Smooth muscle cell (in vitro differentiated cells): ENCODE results near the gene ATAD3B. TPM values are rescaled to one million over a fixed set of nuclear protein-coding genes. Genes with fewer than 3 reads are reported as not detected.

Experiments used
- DNase-seq: peaks from one replicate; lab custom pipeline; 2025; ENCODE audit not compliant: unreplicated experiment; lab: John Stamatoyannopoulos, UW
- H2AFZ ChIP-seq: fragments of 200-600 bp; sonication (generic); 2 replicates; pipeline ENCODE4 v1.6.0; 2016; ENCODE audit warnings: antibody characterized with exemption, low read depth, mild to moderate bottlenecking
- H3F3A ChIP-seq: fragments of 200-600 bp; sonication (generic); 2 replicates; pipeline ENCODE4 v1.6.0; 2017; ENCODE audit warnings: antibody characterized with exemption, low read depth
- H3K27ac ChIP-seq: fragments of 200-600 bp; sonication (generic); 2 replicates; pipeline ENCODE4 v1.5.1; 2016; ENCODE audit warnings: low read depth, mild to moderate bottlenecking
- H3K27me3 ChIP-seq: fragments of 200-600 bp; sonication (generic); 2 replicates; pipeline ENCODE4 v1.6.1; 2016; ENCODE audit warnings: low read depth, mild to moderate bottlenecking
- H3K36me3 ChIP-seq: fragments of 200-600 bp; sonication (generic); 2 replicates; pipeline ENCODE4 v1.5.1; 2016; ENCODE audit warnings: low read depth
- H3K4me1 ChIP-seq: fragments of 200-600 bp; sonication (generic); 2 replicates; pipeline ENCODE4 v1.5.1; 2016; ENCODE audit warnings: low read depth
- H3K4me2 ChIP-seq: fragments of 200-600 bp; sonication (generic); 2 replicates; pipeline ENCODE4 v1.6.0; 2016; ENCODE audit warnings: mild to moderate bottlenecking
- H3K4me3 ChIP-seq: fragments of 200-600 bp; sonication (generic); 2 replicates; pipeline ENCODE4 v1.5.1; 2016; ENCODE audit warnings: mild to moderate bottlenecking
- H3K79me2 ChIP-seq: fragments of 200-600 bp; sonication (generic); 2 replicates; pipeline ENCODE4 v1.6.0; 2016; ENCODE audit warnings: low read depth, mild to moderate bottlenecking
- H3K9ac ChIP-seq: fragments of 200-600 bp; sonication (generic); 2 replicates; pipeline ENCODE4 v1.6.0; 2016; ENCODE audit warnings: low read depth
- H3K9me3 ChIP-seq: fragments of 200-600 bp; sonication (generic); replicated peaks from 2 replicates; pipeline ENCODE4 v1.5.1; 2016; ENCODE audit warnings: low read depth
- H4K20me1 ChIP-seq: fragments of 200-600 bp; sonication (generic); 2 replicates; pipeline ENCODE4 v1.6.0; 2016; ENCODE audit warnings: low read depth
- CTCF ChIP-seq: fragments of 200-600 bp; sonication (generic); IDR thresholded peaks from 2 replicates; pipeline ENCODE4 v1.5.1; 2017; ENCODE audit warnings: borderline replicate concordance, mild to moderate bottlenecking, antibody characterized with exemption; ENCODE audit not compliant: insufficient read depth, poor library complexity, severe bottlenecking
- WGBS: methylation state at CpG from one replicate; pipeline ENCODE4 v1.1.7; 2016; ENCODE audit warnings: low lambda C conversion rate; 5-methylcytosine and 5-hydroxymethylcytosine counted together
- polyA plus RNA-seq: library from polyadenylated mRNA; unstranded; fragments of >200 nt; fragmentation: Nextera tagmentation; extraction: Ambion mirVana; gene quantifications from 2 replicates; pipeline ENCODE4 v1.2.1, GENCODE V29; 2016
- total RNA-seq: library from RNA; depleted of rRNA; stranded (reverse); fragments of >200 nt; gene quantifications from 2 replicates; pipeline ENCODE4 v1.2.3, GENCODE V29; 2014

Gene ATAD3B
- total and polyA plus RNA-seq, 2 experiments from 2014 or later: 8.6 to 20.2 TPM

GRCh38 chr1:1541956-1542765 lies 70.6 kb downstream of the ATAD3B start:
- no peak overlapping the region for H3K4me3 ChIP-seq
- 94% methylated on average over 37 of the region's 37 CpGs for WGBS
- no peak for DNase-seq
- H2AFZ ChIP-seq: no peak overlapping the region
- no peak overlapping the region for H3K27ac ChIP-seq
- H3K4me1 ChIP-seq: peaks cover 7% of the 10 kb centered on the region
- H3F3A ChIP-seq: peaks cover 6% of the 10 kb centered on the region
- no peaks in the 10 kb centered on the region for H3K9me3 ChIP-seq
- peaks cover 3% of the 10 kb centered on the region for H3K79me2 ChIP-seq
- no peak overlapping the region for H3K4me2 ChIP-seq
- no peak for TF ChIP-seq CTCF
- H4K20me1 ChIP-seq: peaks cover 13% of the 10 kb centered on the region
- no peaks in the 10 kb centered on the region for H3K27me3 ChIP-seq
- no peaks in the 10 kb centered on the region for H3K36me3 ChIP-seq
- H3K9ac ChIP-seq: no peak overlapping the region

- no peak for DNase-seq
These were observed 71.5 kb downstream of the ATAD3B start for GRCh38 chr1:1542766-1543705.

GRCh38 chr1:1543706-1544099 lies 72.1 kb downstream of the ATAD3B start:
- Histone ChIP-seq H2AFZ (no peak overlapping the region), H3K27ac (no peak overlapping the region), H3K9me3 (no peaks in the 10 kb centered on the region), H3K9ac (no peak overlapping the region), H3K79me2 (peaks cover 3% of the 10 kb centered on the region), H3K36me3 (no peaks in the 10 kb centered on the region), H3K4me1 (peaks cover 7% of the 10 kb centered on the region), H4K20me1 (peaks cover 13% of the 10 kb centered on the region), H3K4me2 (no peak overlapping the region), H3K27me3 (no peaks in the 10 kb centered on the region), H3K4me3 (no peak overlapping the region), H3F3A (peaks cover 6% of the 10 kb centered on the region)
- 93% methylated on average over 16 of the region's 19 CpGs for WGBS
- TF ChIP-seq CTCF: no peak
- no peak for DNase-seq

More at GRCh38 chr1:1542766-1543705, 71.5 kb downstream of the ATAD3B start:
- TF ChIP-seq CTCF: no peak
- Histone ChIP-seq H3K27ac (no peak overlapping the region), H3K9me3 (no peaks in the 10 kb centered on the region), H3K4me1 (peaks cover 7% of the 10 kb centered on the region), H3K36me3 (no peaks in the 10 kb centered on the region), H3K79me2 (peaks cover 3% of the 10 kb centered on the region), H3K4me2 (no peak overlapping the region), H3F3A (peaks cover 6% of the 10 kb centered on the region), H3K4me3 (no peak overlapping the region), H3K9ac (no peak overlapping the region), H3K27me3 (no peaks in the 10 kb centered on the region), H4K20me1 (peaks cover 13% of the 10 kb centered on the region), H2AFZ (no peak overlapping the region)
- 93% methylated on average over 39 of the region's 45 CpGs for WGBS
